Tibial artery (tissue), 4 donors: ENCODE data around the gene ANGPTL1.
"Not testable (repeated sequence)": the region's sequence is repeated elsewhere in the genome, so short reads cannot be mapped to it uniquely, and the experiment has no call there.

Source experiments
- DNase-seq, 2 donors: peaks; one replicate each; pipeline ENCODE4 v3.0.0-alpha.2; 2019
- H3K27ac ChIP-seq, 2 donors: fragments of 200-600 bp; sonication (generic) in 1 of 2; 1 replicate in 1 of 2; 2 replicates in 1 of 2; pipeline ENCODE4 v1.5.1; 2018 to 2019; ENCODE audit warnings: mild to moderate bottlenecking in 1 of 2
- H3K27me3 ChIP-seq, 2 donors: fragments of 200-600 bp; sonication (generic) in 1 of 2; one replicate each; pipeline versions ENCODE4 v1.5.1 to v1.6.0; 2016 to 2019
- H3K36me3 ChIP-seq, 3 donors: fragments of 200-600 bp; sonication (generic) in 2 of 3; one replicate each; pipeline ENCODE4 v1.5.1; 2016 to 2019; ENCODE audit warnings: mild to moderate bottlenecking in 2 of 3
- H3K4me1 ChIP-seq, 4 donors: fragments of 200-600 bp; sonication (generic) in 2 of 4; 1 replicate in 3 of 4; 2 replicates in 1 of 4; pipeline ENCODE4 v1.5.1; 2016 to 2019
- H3K4me3 ChIP-seq, 2 donors: fragments of 200-600 bp; sonication (generic) in 1 of 2; 1 replicate in 1 of 2; 2 replicates in 1 of 2; pipeline ENCODE4 v1.5.1; 2018 to 2019; ENCODE audit warnings: mild to moderate bottlenecking in 2 of 2
- H3K9me3 ChIP-seq, 3 donors: fragments of 200-600 bp; sonication (generic) in 1 of 3; one replicate each; pipeline ENCODE4 v1.5.1; 2016 to 2019
- intact Hi-C: fragments of 100-400 bp; cut with DNase I; formaldehyde crosslinking; loops from one replicate; pipeline ENCODE4 v1.15.0; 2023; ENCODE audit warnings: low total_unique reads
- TF ChIP-seq, protein P1 (sequence below), 2 experiments: fragments of 200-600 bp in 1 of 2; fragments of 450-650 bp in 1 of 2; IDR thresholded peaks; one replicate each; pipeline ENCODE4 v1.5.1; 2017 to 2019; ENCODE audit warnings: antibody characterized with exemption in 2 of 2, mild to moderate bottlenecking in 1 of 2, moderate library complexity in 1 of 2

Gene ANGPTL1

GRCh38 chr1:178867670-178868069, 3.2 kb downstream of the ANGPTL1 start:
- H3K36me3 ChIP-seq, result peaks cover 0 to 5% (median 5%) of the 10 kb centered on the region in 3 donors
- no peaks in the 10 kb centered on the region for H3K9me3 ChIP-seq
- TF ChIP-seq, protein P1, sequence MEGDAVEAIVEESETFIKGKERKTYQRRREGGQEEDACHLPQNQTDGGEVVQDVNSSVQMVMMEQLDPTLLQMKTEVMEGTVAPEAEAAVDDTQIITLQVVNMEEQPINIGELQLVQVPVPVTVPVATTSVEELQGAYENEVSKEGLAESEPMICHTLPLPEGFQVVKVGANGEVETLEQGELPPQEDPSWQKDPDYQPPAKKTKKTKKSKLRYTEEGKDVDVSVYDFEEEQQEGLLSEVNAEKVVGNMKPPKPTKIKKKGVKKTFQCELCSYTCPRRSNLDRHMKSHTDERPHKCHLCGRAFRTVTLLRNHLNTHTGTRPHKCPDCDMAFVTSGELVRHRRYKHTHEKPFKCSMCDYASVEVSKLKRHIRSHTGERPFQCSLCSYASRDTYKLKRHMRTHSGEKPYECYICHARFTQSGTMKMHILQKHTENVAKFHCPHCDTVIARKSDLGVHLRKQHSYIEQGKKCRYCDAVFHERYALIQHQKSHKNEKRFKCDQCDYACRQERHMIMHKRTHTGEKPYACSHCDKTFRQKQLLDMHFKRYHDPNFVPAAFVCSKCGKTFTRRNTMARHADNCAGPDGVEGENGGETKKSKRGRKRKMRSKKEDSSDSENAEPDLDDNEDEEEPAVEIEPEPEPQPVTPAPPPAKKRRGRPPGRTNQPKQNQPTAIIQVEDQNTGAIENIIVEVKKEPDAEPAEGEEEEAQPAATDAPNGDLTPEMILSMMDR (IDR thresholded peaks at IDR 0.05), result no peak
- DNase-seq, result no peak
- intact Hi-C loops, result no loop called here
- H3K4me1 ChIP-seq, result peaks cover 0 to 52% (median 10%) of the 10 kb centered on the region in 4 donors
- H3K4me3 ChIP-seq, result peak overlapping the region; percentile 48 to 55
- H3K27me3 ChIP-seq, result no peaks in the 10 kb centered on the region
- peak overlapping the region; percentile 65 to 79 for H3K27ac ChIP-seq

- intact Hi-C loops, result no loop called here
- Histone ChIP-seq H3K36me3 (peaks cover 0 to 5% (median 5%) of the 10 kb centered on the region in 3 donors), H3K27ac (peak overlapping the region; percentile 10 to 65), H3K4me3 (peak overlapping the region; percentile 17 to 28), H3K4me1 (peaks cover 0 to 61% (median 0%) of the 10 kb centered on the region in 4 donors), H3K27me3 (no peaks in the 10 kb centered on the region), H3K9me3 (no peaks in the 10 kb centered on the region)
- DNase-seq, result no peak
- TF ChIP-seq, protein P1 (IDR thresholded peaks at IDR 0.05), result no peak
Observed at GRCh38 chr1:178864326-178864725, 6.6 kb downstream of the ANGPTL1 start.

- Histone ChIP-seq H3K9me3 (no peaks in the 10 kb centered on the region), H3K4me3 (peak overlapping the region; percentile 17 to 28), H3K27me3 (no peaks in the 10 kb centered on the region), H3K4me1 (peaks cover 0 to 73% (median 0%) of the 10 kb centered on the region in 4 donors), H3K27ac (peak overlapping the region in 1 of 2 donors; percentile 65), H3K36me3 (peaks cover 0 to 5% (median 5%) of the 10 kb centered on the region in 3 donors)
- TF ChIP-seq, protein P1 (IDR thresholded peaks at IDR 0.05), result no peak
- no peak for DNase-seq
- intact Hi-C loops, result no loop called here
Observed at GRCh38 chr1:178862864-178863263, 8.0 kb downstream of the ANGPTL1 start.

DNA sequence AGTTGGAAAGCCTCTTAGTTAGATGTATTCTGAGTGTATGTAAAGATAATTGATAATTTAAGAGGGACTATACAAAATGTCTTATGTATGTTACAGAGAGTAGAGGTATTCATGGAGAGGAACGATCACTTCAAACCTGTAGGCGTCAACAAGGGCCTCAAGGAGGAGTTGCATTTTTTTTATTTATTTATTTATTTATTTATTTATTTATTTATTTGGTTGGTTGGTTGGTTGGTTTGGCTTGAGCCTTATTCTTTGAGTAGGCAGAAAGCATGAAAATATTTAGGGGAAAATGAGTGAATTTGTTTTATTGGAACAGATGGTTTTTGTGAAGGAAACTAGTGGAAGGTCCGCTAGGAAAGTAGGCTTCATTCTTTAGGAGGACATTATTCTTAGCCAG, 8.5 kb downstream of the ANGPTL1 start:
- Histone ChIP-seq H3K4me1 (peaks cover 0 to 73% (median 0%) of the 10 kb centered on the region in 4 donors), H3K4me3 (no peak overlapping the region), H3K36me3 (peaks cover 0 to 5% (median 5%) of the 10 kb centered on the region in 3 donors), H3K9me3 (no peaks in the 10 kb centered on the region), H3K27ac (peak overlapping the region in 1 of 2 donors; percentile 65), H3K27me3 (no peaks in the 10 kb centered on the region)
- no peak for DNase-seq
- TF ChIP-seq, protein P1 (IDR thresholded peaks at IDR 0.05), result no peak
- intact Hi-C loops, result no loop called here

DNA sequence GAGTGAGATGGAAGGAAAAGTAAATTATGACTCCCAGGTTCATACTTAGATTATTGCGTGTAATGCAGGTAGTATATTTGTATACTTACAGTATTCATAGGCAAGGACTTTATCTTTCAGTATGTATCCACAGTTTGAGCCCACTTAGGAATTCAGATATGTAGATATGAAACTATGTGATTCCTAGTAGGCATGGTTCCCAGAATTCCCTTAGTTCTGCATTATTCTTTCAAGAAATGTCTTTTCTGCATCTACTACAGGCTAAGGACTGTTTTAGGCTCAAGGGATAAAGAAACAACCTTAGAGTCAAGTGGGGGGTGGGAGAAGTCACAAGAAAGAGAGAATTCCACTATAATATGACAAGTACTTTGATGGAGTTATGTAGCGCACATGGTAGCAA, 13.8 kb downstream of the ANGPTL1 start:
- Histone ChIP-seq H3K27ac (no peak overlapping the region), H3K4me1 (peaks cover 0 to 27% (median 0%) of the 10 kb centered on the region in 4 donors), H3K36me3 (peaks cover 0 to 5% (median 4%) of the 10 kb centered on the region in 3 donors), H3K27me3 (no peaks in the 10 kb centered on the region), H3K9me3 (no peaks in the 10 kb centered on the region), H3K4me3 (no peak overlapping the region)
- TF ChIP-seq, protein P1 (IDR thresholded peaks at IDR 0.05), result no peak
- intact Hi-C loops, result no loop called here
- DNase-seq, result no peak

- no peak overlapping the region for H3K4me3 ChIP-seq
- H3K4me1 ChIP-seq, result peaks cover 0 to 2% (median 0%) of the 10 kb centered on the region in 4 donors
- TF ChIP-seq, protein P1 (IDR thresholded peaks at IDR 0.05), result no peak
- H3K36me3 ChIP-seq, result peaks cover 0 to 10% (median 8%) of the 10 kb centered on the region in 3 donors
- peak overlapping the region in 1 of 2 donors; percentile 19 for H3K27ac ChIP-seq
- no peak for DNase-seq
- no peaks in the 10 kb centered on the region for H3K9me3 ChIP-seq
- intact Hi-C loops, result no loop called here
- H3K27me3 ChIP-seq, result no peaks in the 10 kb centered on the region
Observed at GRCh38 chr1:178849918-178850317, 21.0 kb downstream of the ANGPTL1 start.

DNA sequence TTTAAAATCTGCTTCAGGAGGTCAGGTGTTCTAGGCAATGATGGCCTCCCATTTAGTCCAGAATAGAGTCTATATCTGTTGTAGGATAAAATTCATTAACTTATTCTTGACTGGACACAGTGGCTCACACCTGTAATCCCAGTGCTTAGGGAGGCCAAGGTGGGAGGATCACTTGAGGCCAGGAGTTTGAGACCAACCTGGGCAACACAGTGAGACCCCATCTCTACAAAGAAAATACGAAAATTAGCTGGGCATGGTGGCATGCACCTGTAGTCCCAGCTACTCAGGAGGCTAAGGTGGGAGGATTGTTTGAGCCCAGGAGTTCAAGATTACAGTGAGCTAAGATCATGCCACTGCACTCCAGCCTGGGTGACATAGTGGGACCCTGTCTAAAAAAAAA, 23.0 kb downstream of the ANGPTL1 start:
- H3K36me3 ChIP-seq, H3K4me3 ChIP-seq, H3K27me3 ChIP-seq, intact Hi-C loops, DNase-seq, H3K4me1 ChIP-seq, H3K27ac ChIP-seq, H3K9me3 ChIP-seq: not testable (repeated sequence)
